KOPT-K1 (cell line): ENCODE results near the gene PUM2.
"Not testable (repeated sequence)": the region's sequence is repeated elsewhere in the genome, so short reads cannot be mapped to it uniquely, and the experiment has no call there.

ENCODE experiments used
- H3K27ac ChIP-seq: fragments of 200-600 bp; sonication (generic); 2 replicates; pipeline ENCODE4 v1.5.1; 2016; ENCODE audit warnings: antibody characterized with exemption, mild to moderate bottlenecking, low read depth, low read length; ENCODE audit not compliant: poor library complexity, severe bottlenecking
- H3K36me3 ChIP-seq: fragments of 200-600 bp; sonication (generic); 2 replicates; pipeline ENCODE4 v1.5.1; 2017; ENCODE audit warnings: antibody characterized with exemption, mild to moderate bottlenecking, low read length, moderate library complexity; ENCODE audit not compliant: insufficient read depth
- H3K9me3 ChIP-seq: fragments of 200-600 bp; sonication (generic); 2 replicates; pipeline ENCODE4 v1.5.1; 2017; ENCODE audit warnings: antibody characterized with exemption, low read length, mild to moderate bottlenecking; ENCODE audit not compliant: insufficient read depth, poor library complexity, severe bottlenecking

Gene PUM2

DNA sequence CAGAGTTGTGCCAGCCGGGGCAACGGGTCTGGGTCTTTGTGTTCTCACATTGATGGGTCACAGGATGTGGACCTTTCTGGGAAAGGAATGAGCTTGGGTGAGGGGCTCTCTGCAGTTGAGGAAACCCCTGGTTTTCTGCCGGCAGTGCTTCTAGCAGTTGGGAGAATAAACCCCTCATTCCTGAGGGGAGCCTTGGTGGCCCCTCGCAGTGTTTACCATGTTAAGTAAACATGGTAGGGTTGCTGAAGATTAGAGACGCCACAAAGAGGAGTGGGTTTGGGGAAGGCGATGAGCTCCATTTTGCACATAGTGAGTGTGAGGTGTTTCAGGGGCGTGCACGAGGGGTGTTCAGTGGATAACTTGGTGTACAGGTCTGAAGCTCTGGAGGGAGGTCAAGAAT is 27.7 kb upstream of the PUM2 start:
- Histone ChIP-seq H3K36me3 (no peaks in the 10 kb centered on the region), H3K27ac (no peak overlapping the region), H3K9me3 (no peaks in the 10 kb centered on the region)

DNA sequence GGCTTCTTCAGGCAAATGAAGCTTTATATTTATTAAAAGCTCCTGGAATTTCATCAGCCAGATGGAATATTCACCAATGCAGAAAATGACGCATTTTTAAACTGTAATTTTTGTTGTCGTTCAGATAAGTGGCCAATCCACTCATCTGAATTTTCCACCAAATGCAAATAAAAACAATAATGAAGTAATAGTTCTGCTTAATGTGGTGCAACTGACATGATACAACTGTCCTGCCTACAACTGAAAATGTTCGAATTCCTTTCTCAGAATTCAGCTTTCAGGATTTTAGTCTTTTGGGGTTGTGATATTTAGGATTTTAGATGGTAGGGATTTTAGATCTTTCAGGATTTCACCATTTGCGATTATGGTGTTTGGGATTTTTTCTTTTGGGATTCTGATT is 27.1 kb upstream of the PUM2 start:
- H3K9me3 ChIP-seq = no peaks in the 10 kb centered on the region
- no peak overlapping the region for H3K27ac ChIP-seq
- no peaks in the 10 kb centered on the region for H3K36me3 ChIP-seq

- H3K9me3 ChIP-seq, H3K27ac ChIP-seq: not testable (repeated sequence)
Measured at GRCh38 chr2:20374982-20375381, 24.3 kb upstream of the PUM2 start.

DNA sequence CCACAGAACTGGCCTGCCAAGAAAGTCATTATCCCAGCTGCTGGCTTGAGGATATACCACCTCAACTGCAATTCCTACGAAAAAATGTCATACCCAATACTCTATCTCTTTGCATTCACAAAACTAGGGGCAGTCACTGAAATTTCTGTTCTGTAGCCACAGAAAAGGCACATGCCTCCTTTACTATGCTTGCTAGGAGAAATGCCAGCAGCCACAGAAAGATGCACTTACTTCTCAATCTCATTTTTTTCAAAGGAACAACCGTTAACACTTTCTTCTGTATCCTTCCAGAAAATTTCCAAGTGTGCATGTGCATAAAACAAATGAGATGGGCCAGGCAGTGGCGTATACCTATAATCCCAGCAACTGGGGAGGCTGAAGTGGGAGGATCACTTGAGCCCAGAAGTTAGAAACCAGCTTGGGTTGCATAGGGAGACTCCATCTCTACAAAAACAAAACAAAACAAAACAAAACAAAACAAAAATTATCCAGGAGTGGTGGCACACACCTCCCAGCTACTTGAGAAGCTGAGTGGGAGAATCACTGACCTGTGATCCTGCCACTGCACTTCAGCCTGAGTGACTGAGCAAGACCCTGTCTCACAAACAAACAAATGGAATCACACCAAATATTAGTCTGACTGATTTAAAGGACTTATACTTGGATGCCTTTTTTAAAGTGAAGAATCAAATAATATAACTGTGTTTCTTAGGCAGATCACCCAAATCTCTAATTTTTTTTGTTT is 22.4 kb upstream of the PUM2 start:
- H3K36me3 ChIP-seq = no peaks in the 10 kb centered on the region
- peaks cover 12% of the 10 kb centered on the region for H3K9me3 ChIP-seq
- no peak overlapping the region for H3K27ac ChIP-seq

More at GRCh38 chr2:20374982-20375381, 24.3 kb upstream of the PUM2 start:
- not testable (repeated sequence) for H3K36me3 ChIP-seq

GRCh38 chr2:20371323-20372025 is 20.8 kb upstream of the PUM2 start:
- no peak overlapping the region for H3K27ac ChIP-seq
- H3K9me3 ChIP-seq = peaks cover 26% of the 10 kb centered on the region
- H3K36me3 ChIP-seq = no peaks in the 10 kb centered on the region

DNA sequence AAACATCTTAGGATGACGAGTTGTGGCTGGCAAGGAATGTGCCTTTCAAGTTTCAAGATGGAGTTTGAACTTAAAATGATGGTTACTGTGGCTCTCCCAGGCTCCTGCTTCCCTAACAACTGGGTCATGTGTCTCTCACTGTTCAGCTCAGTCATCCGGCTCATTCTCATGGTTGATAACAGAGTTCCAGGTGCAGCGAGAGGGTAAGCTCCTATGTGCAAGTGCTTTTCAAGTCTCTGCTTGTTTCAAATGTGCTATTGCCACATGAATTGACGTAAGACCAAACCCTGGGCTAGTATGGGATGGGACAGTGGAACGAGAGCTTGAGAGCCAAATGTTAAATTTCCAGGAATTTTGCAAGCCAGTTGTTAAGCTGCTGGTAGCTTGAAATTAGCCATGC is 19.5 kb upstream of the PUM2 start:
- Histone ChIP-seq H3K27ac (no peak overlapping the region), H3K9me3 (peaks cover 27% of the 10 kb centered on the region), H3K36me3 (no peaks in the 10 kb centered on the region)

GRCh38 chr2:20369366-20369765 is 18.7 kb upstream of the PUM2 start:
- Histone ChIP-seq H3K9me3 (peaks cover 27% of the 10 kb centered on the region), H3K27ac (no peak overlapping the region), H3K36me3 (no peaks in the 10 kb centered on the region)

DNA sequence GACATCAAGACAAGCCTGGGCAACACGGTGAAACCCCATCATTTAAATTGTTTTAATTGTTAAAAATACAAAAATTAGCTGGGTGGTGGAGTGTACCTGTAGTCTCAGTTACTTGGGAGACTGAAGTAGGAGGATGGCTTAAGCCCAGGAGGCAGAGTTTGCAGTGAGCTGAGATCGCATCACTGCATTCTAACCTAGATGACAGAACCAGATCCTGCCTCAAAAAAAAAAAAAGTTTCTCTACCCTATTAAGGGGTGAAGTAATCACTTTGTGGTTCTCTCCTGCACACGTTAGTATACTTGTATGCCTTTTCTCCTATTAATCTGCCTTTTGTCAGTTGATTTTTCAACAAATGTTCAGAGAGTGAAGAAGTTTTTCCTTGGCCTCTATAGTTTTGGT is 18.1 kb upstream of the PUM2 start:
- Histone ChIP-seq H3K27ac (no peak overlapping the region), H3K36me3 (no peaks in the 10 kb centered on the region), H3K9me3 (peaks cover 27% of the 10 kb centered on the region)

DNA sequence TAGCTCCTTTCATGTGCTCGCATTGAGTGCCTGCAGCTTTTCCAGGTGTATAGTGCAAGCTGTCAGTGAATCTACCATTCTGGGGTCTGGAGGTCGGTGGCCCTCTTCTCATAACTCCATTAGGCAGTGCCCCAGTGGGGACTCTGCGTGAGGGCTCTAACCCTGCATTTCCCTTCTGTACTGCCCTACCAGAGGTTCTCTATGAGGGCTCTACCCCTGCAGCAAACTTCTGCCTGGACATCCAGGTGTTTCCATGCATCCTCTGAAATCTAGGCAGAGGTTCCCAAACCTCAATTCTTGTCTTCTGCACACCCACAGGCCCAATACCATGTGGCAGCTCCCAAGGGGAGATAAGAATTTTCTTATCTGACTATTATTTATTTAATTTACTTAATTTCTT is 17.3 kb upstream of the PUM2 start:
- H3K36me3 ChIP-seq, H3K27ac ChIP-seq: not testable (repeated sequence)
- peaks cover 27% of the 10 kb centered on the region for H3K9me3 ChIP-seq

- Histone ChIP-seq H3K9me3 (peaks cover 22% of the 10 kb centered on the region), H3K27ac (no peak overlapping the region), H3K36me3 (no peaks in the 10 kb centered on the region)
Measured at GRCh38 chr2:20366672-20367116, 16.1 kb upstream of the PUM2 start.

GRCh38 chr2:20365249-20365817 is 14.7 kb upstream of the PUM2 start:
- no peak overlapping the region for H3K27ac ChIP-seq
- no peaks in the 10 kb centered on the region for H3K36me3 ChIP-seq
- H3K9me3 ChIP-seq = peaks cover 19% of the 10 kb centered on the region

GRCh38 chr2:20363578-20363977 is 12.9 kb upstream of the PUM2 start:
- peaks cover 19% of the 10 kb centered on the region for H3K9me3 ChIP-seq
- no peak overlapping the region for H3K27ac ChIP-seq
- no peaks in the 10 kb centered on the region for H3K36me3 ChIP-seq

GRCh38 chr2:20362701-20363435 is 12.2 kb upstream of the PUM2 start:
- Histone ChIP-seq H3K9me3 (peaks cover 13% of the 10 kb centered on the region), H3K36me3 (no peaks in the 10 kb centered on the region), H3K27ac (no peak overlapping the region)

- Histone ChIP-seq H3K36me3 (no peaks in the 10 kb centered on the region), H3K27ac (no peak overlapping the region), H3K9me3 (peaks cover 5% of the 10 kb centered on the region)
Measured at GRCh38 chr2:20361893-20362292, 11.2 kb upstream of the PUM2 start.

DNA sequence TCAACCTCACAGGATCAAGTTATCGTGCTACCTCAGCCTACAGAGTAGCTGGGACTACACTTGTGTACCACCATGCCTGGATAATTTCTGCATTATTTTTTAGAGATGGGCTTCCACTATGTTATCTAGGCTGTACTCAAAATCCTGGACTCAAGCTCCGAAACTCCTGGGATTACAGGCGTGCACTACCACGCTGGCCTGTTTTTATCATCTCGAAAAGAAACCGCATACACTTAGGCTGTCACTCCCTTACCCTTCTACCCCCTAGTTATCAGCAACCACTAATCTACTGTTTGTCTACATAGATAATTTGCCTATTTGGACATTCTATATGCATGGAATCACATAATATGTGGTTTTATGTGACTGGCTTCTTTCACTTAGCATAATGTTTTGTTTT is 8.5 kb upstream of the PUM2 start:
- no peaks in the 10 kb centered on the region for H3K36me3 ChIP-seq
- H3K9me3 ChIP-seq = no peaks in the 10 kb centered on the region
- H3K27ac ChIP-seq = no peak overlapping the region
